Measurements from ENCODE around the gene RAP1B. TPM values are rescaled to one million over a fixed set of nuclear protein-coding genes. Genes with fewer than 3 reads are reported as not detected.
A peak's percentile ranks its signal among the peaks of the same experiment; 100 is the strongest.

RAP1B gene
- total and polyA plus RNA-seq, 2 of the 13 experiments (the other 11 are each of a cell fraction or from before 2014, with no cell fraction given): 71.1 to 92.7 TPM

DNA sequence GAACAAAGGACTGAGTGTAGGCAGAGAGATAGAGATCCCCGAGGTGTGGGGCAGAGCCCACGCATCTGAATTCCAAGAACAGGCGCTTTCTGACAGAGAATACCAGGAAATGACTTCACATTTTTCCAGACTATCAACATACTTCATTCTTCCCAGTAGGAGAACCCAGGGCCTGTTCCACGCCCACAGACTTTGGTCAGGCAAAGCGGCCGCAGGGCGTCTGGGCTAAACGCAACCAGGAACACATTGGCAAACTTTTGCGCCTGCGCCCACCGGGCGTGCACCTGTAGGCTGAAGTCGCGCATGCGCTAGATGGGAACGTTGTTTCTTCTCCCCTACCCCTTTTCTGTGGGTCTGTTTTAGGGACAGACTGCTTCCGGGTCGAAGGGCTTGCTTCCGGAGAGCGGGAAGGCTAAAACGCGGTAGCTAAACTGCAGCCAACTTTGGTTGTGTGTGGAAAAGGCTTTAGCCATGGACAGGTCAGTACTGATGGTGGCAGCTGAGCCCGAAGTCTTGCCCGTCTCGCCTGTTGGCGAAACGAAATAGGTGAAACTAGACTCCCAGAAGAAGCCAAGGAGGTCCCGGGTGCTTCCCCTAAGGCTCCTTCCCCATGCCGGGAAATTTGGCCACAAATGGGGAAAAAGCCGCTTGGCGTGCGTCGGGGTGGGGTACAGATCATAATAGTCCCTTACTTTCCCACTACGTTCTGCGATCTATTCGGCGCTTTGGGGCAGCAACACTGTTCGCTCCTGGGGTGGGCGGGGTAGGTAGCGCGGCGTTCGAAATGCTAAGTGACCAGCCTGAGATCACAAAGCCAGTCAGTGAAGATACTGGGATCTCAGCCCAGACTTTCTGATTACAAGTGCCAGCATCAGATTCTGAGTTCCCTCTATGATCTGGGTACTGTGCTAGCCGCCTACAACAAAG, 76.2 kb downstream of the RAP1B start, which contains the start of gene NUP107:
NUP107 (plus strand) TSS at position 384 of the 927 bp plus-strand sequence; CDS start at position 472, 88 bp downstream.
- Histone ChIP-seq H3K9ac (ENCODE audit: insufficient read depth, low read depth, low read length) (peak within 1 kb of the TSS; percentile 88), H3K4me3 (replicated peaks in 1 of 3; ENCODE audit: insufficient read depth in 1 of 3, low read depth in 2 of 3, low read length in 3 of 3) (peak within 1 kb of the TSS; percentile 75 to 93 (median 92)), H3K4me1 (ENCODE audit: insufficient read depth, low read length) (peaks cover 27% of the 10 kb centered on the region), H3K27me3 (ENCODE audit: control insufficient read depth in 1 of 2, insufficient read depth in 2 of 2, low read length in 2 of 2) (no peaks in the 10 kb centered on the region; a peak in 2 of 5 replicates), H3K36me3 (replicated peaks in 1 of 2; ENCODE audit: control insufficient read depth in 1 of 2, insufficient read depth in 2 of 2, low read length in 2 of 2) (peaks cover 4 to 16% of the 10 kb centered on the region in 2 experiments; a peak in 4 of 5 replicates), H4K20me1 (ENCODE audit: insufficient read depth, low read length) (no peaks in the 10 kb centered on the region), H3K9me3 (ENCODE audit: low read length) (no peaks in the 10 kb centered on the region), H3K79me2 (ENCODE audit: insufficient read depth, low read length) (peaks cover 32% of the 10 kb centered on the region), H3K27ac (ENCODE audit: extremely low read length, insufficient read depth, low read length) (peak within 1 kb of the TSS; percentile 80), H3K4me2 (ENCODE audit: low read depth, low read length) (peak within 1 kb of the TSS; percentile 89), H2AFZ (ENCODE audit: low read length) (peak within 1 kb of the TSS; percentile 92)
- DNase-seq (ENCODE audit: low spot score) (peak; percentile 99), FAIRE-seq (peak; percentile 98), ATAC-seq (peak; percentile 98)
- BruUV-seq (replicated peaks): TSS peak; percentile 76
- in situ Hi-C loops (cut with HindIII; ENCODE audit: extremely low pct_ligation_motif_present, low pct_unique_long_range_greater_than_20kb) (loop anchor here (10.0 kb wide), 1 partner anchor 342 kb away; no protein-coding TSS in a partner anchor), intact Hi-C loops (cut with micrococcal nuclease; ENCODE audit: unreplicated experiment) (loop anchor here (1.0 to 2.0 kb wide), 2 partner anchors 76 to 100 kb away; partner anchors contain the start of gene RAP1B)
- ChIA-PET CTCF (ENCODE audit: low intra/inter-chr PET ratio, low total read pairs) (no interaction called here), POLR2A (interaction anchor here (0.5 kb wide), 1 partner anchor 10 kb away, joined by 3 read pairs; no protein-coding TSS in a partner anchor)
- under 1% methylated on average over 22 of the region's 44 CpGs for WGBS (ENCODE audit: low lambda C conversion rate)
- TF ChIP-seq, protein P1, sequence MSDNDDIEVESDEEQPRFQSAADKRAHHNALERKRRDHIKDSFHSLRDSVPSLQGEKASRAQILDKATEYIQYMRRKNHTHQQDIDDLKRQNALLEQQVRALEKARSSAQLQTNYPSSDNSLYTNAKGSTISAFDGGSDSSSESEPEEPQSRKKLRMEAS (IDR thresholded peaks at IDR 0.05): peak; percentile 88
- TF ChIP-seq SRSF4 (IDR thresholded peaks at IDR 0.05; ENCODE audit: low read depth, low read length, poor library complexity, severe bottlenecking) (no peak), TRIM24 (CRISPR knock-in tag; IDR thresholded peaks at IDR 0.05) (no peak), SP1 (IDR thresholded peaks at IDR 0.05) (no peak), SP1 (CRISPR knock-in tag; IDR thresholded peaks at IDR 0.05) (peak; percentile 83), ZNF549 (CRISPR knock-in tag; IDR thresholded peaks at IDR 0.05) (no peak), PAWR (CRISPR knock-in tag; IDR thresholded peaks at IDR 0.05; ENCODE audit: borderline replicate concordance) (no peak), ZNF503 (CRISPR knock-in tag; IDR thresholded peaks at IDR 0.05) (peak; percentile 65; the same call in 1 of the 2 replicates), TFE3 (CRISPR knock-in tag; IDR thresholded peaks at IDR 0.05) (peak; percentile 60; the same call in 1 of the 2 replicates), SKIL (CRISPR knock-in tag; IDR thresholded peaks at IDR 0.05; ENCODE audit: borderline replicate concordance) (no peak), KAT8 (CRISPR knock-in tag; IDR thresholded peaks at IDR 0.05) (peak; percentile 100), ZNF7 (CRISPR knock-in tag; IDR thresholded peaks at IDR 0.05) (no peak), DPF2 (CRISPR knock-in tag; IDR thresholded peaks at IDR 0.05; ENCODE audit: borderline replicate concordance, low read depth) (no peak), RARG (CRISPR knock-in tag; IDR thresholded peaks at IDR 0.05; ENCODE audit: low read depth) (no peak)

Data from HepG2 (cell line).